Stimulated activated CD8-positive, alpha-beta memory T cell treated with anti-CD3 and anti-CD28 coated beads, Interleukin-15, amount 100 ng/mL, for 1 hour (primary cell): ENCODE results near the gene FUT6.

Source experiments
- DNase-seq: peaks from one replicate; pipeline ENCODE4 v3.0.0-alpha.2; 2020; ENCODE audit warnings: low read depth

The FUT6 gene

GRCh38 chr19:5804516-5805461 is 34.7 kb downstream of the FUT6 start, which contains the start of gene NRTN:
Gene NRTN (plus strand): TSS chr19:5805067. CDS start chr19:5824166, 19,099 bp downstream.
- no peak for DNase-seq

- peak; percentile 73 for DNase-seq
These were observed 35.6 kb downstream of the FUT6 start for GRCh38 chr19:5803752-5804515.

DNA sequence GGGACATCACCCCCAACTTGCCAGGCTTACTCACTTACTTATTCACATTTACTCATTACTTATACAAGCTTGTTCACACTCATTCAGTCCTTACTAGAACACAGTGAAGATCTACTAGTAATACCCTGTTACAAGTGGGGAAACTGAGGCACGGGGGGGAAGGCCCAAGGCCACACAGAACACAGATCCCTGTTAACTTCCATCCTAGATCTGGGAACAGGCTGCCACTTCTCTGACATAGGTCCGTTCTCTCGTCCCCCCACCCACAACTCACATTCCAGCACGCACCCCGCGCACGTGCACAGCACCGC is 36.1 kb downstream of the FUT6 start:
- no peak for DNase-seq

DNA sequence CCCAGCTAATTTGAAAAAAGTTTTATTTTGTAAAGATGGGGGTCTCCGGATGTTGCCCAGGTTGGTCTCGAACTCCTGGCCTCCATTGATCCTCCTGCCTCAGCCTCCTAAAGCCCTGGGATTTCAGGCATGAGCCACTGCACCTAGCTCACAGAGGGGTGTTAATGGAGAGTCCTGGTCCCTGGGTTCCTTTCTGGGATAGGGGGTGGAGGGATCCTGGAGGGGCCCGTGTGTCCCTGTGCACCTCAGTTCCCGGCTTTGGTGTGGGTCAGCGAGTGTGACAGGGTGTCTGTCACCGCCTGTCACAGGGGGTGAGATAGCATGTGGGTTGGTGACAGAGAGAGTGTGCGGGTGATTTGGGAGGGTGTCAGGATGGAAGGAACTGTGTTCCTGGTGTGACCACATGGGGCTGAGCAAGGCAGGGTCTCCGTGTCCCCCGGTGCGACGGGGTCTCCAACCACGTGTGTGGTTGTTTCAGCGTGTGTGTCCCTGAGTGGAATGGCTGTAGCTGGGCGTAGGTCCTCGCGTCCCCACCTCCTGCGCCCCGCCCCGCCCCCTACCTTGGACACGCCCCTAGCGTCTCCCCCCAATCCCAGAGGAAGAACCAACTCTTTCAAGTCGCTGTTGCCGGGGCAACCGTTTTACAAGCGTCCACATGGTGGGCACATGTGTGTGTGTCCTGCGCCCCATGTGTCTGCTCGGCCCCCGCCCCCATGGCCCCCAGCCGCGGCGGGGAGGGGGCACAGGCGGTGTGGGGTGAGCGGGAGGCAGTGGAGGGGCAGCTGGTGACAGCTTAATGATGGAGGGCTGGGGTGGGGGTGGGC is 37.5 kb downstream of the FUT6 start:
- DNase-seq: no peak

GRCh38 chr19:5800361-5801270 is 38.9 kb downstream of the FUT6 start:
- DNase-seq: no peak

GRCh38 chr19:5799247-5800241 is 40.0 kb downstream of the FUT6 start:
- DNase-seq: no peak

- DNase-seq: no peak
These were observed 41.3 kb downstream of the FUT6 start for GRCh38 chr19:5798244-5798643.

DNA sequence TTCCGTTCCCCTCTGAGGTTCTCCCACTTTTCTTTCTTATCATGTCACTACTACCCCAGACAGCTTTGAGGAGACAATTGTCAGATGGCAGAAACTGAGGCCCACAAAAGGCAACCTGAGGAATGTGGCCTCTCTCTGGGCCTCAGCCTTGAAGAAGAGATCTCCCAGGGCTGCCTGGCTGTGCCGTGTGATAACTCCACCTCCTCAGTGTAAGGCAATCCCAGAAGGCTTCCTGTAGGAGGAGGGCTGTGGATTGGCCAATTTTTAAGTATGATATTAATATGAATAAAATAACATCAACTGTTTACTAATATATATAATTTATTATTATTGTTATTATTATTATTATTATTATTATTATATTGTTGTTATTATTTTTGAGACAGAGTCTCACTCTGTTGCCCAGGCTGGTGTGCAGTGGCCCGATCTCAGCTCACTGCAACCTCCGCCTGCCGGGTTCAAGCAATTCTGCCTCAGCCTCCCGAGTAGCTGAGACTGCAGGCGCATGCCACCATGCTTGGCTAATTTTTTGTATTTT is 44.1 kb downstream of the FUT6 start:
- DNase-seq: no peak

DNA sequence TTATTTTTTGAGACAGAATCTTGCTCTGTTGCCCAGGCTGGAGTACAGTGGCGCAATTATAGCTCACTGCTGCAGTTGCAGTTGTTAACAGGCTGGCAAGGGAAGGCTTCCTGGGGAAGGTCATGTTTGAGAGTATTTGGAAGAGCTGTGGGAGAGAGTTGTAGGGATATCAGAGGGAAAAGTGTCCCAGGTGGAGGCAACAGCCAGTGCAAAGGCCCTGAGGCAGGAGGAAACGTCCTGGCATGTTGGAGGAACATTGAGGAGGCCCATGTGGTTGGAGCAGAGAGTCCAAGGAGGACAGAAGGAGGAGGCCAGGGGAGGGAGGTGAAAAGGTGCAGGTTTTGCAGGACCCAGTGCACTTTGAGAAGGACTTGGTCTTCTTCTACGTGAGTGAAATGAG is 46.3 kb downstream of the FUT6 start:
- DNase-seq: no peak

DNA sequence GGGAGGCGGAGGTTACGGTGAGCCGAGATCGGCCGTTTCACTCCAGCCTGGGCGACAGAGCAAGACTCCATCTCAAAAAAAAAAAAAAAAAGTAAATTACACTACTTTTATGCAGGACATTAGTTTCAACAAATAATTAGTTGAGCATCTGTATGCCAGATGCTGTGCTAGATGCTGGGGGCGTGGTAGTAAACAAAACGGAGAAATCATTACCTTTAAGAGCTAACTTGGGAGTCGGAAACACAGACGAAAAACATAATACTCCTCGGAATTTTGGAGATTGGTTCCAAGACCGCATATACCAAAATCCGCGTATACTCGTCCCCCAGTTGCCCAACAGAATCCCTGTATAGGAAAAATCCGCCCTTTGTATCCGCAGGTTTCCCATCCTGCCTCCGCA is 47.3 kb downstream of the FUT6 start:
- DNase-seq: no peak

GRCh38 chr19:5790559-5791520 is 48.7 kb downstream of the FUT6 start, which contains the start of gene DUS3L:
Gene DUS3L (minus strand): TSS chr19:5791163. CDS start chr19:5791141, 22 bp downstream.
- peak; percentile 90 for DNase-seq

GRCh38 chr19:5789886-5790558 is 49.5 kb downstream of the FUT6 start:
- no peak for DNase-seq

DNA sequence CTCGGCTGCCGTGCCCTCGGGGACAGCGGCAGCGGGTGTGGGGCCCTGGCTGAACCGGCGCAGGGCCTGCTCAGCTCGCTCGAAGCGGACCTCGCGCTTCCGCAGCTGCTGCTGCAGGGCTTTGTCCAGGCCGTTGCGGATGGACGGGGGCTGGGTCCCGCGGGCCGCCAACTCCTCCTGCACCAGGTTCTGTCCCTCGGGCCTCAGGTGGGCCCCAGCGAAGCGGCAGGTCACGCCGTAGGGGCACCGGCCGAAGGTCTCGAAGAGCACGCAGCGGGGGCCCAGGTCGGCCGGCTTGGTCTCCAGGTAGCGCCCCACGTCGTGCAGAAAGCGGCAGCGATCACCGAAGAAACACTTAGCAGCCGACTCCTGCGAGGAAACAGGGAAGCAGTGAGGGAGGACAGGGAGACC is 50.1 kb downstream of the FUT6 start:
- no peak for DNase-seq

GRCh38 chr19:5788422-5788821 is 51.1 kb downstream of the FUT6 start:
- DNase-seq: no peak

- no peak for DNase-seq
These were observed 51.9 kb downstream of the FUT6 start for GRCh38 chr19:5787409-5788182.

- no peak for DNase-seq
These were observed 52.7 kb downstream of the FUT6 start for GRCh38 chr19:5786593-5787408.
